Stomach (tissue), 9 donors: ENCODE results near the gene ADAMTS13. TPM values are rescaled to one million over a fixed set of nuclear protein-coding genes. Genes with fewer than 3 reads are reported as not detected.

ENCODE experiments used
- DNase-seq, 2 donors: peaks; one replicate each; pipeline versions ENCODE4 v3.0.0 to v3.0.0-alpha.2; 2013 to 2019
- H3K27ac ChIP-seq, 5 donors: fragments of 200-600 bp in 4 of 5; sonication (generic) in 4 of 5; one replicate each; pipeline ENCODE4 v1.5.1; 2013 to 2019; ENCODE audit warnings: mild to moderate bottlenecking in 1 of 5, moderate library complexity in 1 of 5
- H3K27me3 ChIP-seq, 3 donors: fragments of 200-600 bp; sonication (generic); one replicate each; pipeline ENCODE4 v1.5.1; 2017 to 2019; ENCODE audit warnings: mixed run types in 1 of 3
- H3K36me3 ChIP-seq, 4 donors: fragments of 200-600 bp; sonication (generic); 1 replicate in 3 of 4; 2 replicates in 1 of 4; pipeline ENCODE4 v1.5.1; 2016 to 2019
- H3K4me1 ChIP-seq, 4 donors: fragments of 200-600 bp; sonication (generic); one replicate each; pipeline ENCODE4 v1.5.1; 2016 to 2019
- H3K4me3 ChIP-seq, 4 donors: fragments of 200-600 bp; sonication (generic) in 3 of 4; one replicate each; pipeline ENCODE4 v1.5.1; 2016 to 2019; ENCODE audit warnings: mild to moderate bottlenecking in 1 of 4
- H3K9me3 ChIP-seq, 4 donors: fragments of 200-600 bp; sonication (generic); one replicate each; pipeline ENCODE4 v1.5.1; 2016 to 2019
- EP300 ChIP-seq: sonication (generic); formaldehyde crosslinking; IDR thresholded peaks from one replicate; pipeline ENCODE4 v1.6.1; 2017; ENCODE audit warnings: antibody characterized with exemption
- POLR2A ChIP-seq, 4 donors: fragments of 450-650 bp; IDR thresholded peaks; one replicate each; pipeline ENCODE4 v1.6.1; 2016; ENCODE audit warnings: antibody characterized with exemption in 4 of 4, control low read depth in 2 of 4, mild to moderate bottlenecking in 1 of 4, moderate library complexity in 1 of 4
- POLR2AphosphoS5 ChIP-seq, 3 donors: sonication (generic); formaldehyde crosslinking; IDR thresholded peaks; one replicate each; pipeline ENCODE4 v1.6.1; 2016; ENCODE audit warnings: antibody characterized with exemption in 3 of 3
- WGBS, 5 donors: extraction: QIAGEN DNeasy Blood & Tissue Kit in 3 of 5; methylation state at CpG; one replicate each; pipeline versions ENCODE4 v1.1.5 to v1.1.7; 2013 to 2018; 5-methylcytosine and 5-hydroxymethylcytosine counted together
- intact Hi-C: fragments of 100-400 bp; cut with DNase I; formaldehyde crosslinking; loops from one replicate; pipeline ENCODE4 v1.15.1; 2023; ENCODE audit warnings: low total_unique reads
- polyA plus RNA-seq, 3 donors: library from polyadenylated mRNA; stranded (reverse); fragments of 200-250 nt; gene quantifications; one replicate each; pipeline ENCODE4 v1.2.3, GENCODE V29; 2013
- total RNA-seq, 5 donors: library from RNA; depleted of rRNA; stranded (reverse); fragments of >200 nt; gene quantifications; one replicate each; pipeline versions ENCODE4 v1.1.0 to v1.2.3, GENCODE V29; 2014 to 2016
- TF ChIP-seq, protein P1 (sequence below), 7 experiments: fragments of 450-650 bp in 4 of 7; fragments of 200-600 bp in 3 of 7; sonication (generic) in 3 of 7; IDR thresholded peaks; one replicate each; pipeline ENCODE4 v1.5.1; 2016 to 2019; ENCODE audit warnings: antibody characterized with exemption in 7 of 7, control low read depth in 2 of 7, mild to moderate bottlenecking in 1 of 7
- donor health status: healthy with polysubstance abuse.
- donor health status: Bipolar disorder and iron deficiency.
- donor health status: healthy.

ADAMTS13 gene
- total and polyA plus RNA-seq, 8 donors, result 4.6 to 19.6 (median 7.5) TPM; not detected in 1

DNA sequence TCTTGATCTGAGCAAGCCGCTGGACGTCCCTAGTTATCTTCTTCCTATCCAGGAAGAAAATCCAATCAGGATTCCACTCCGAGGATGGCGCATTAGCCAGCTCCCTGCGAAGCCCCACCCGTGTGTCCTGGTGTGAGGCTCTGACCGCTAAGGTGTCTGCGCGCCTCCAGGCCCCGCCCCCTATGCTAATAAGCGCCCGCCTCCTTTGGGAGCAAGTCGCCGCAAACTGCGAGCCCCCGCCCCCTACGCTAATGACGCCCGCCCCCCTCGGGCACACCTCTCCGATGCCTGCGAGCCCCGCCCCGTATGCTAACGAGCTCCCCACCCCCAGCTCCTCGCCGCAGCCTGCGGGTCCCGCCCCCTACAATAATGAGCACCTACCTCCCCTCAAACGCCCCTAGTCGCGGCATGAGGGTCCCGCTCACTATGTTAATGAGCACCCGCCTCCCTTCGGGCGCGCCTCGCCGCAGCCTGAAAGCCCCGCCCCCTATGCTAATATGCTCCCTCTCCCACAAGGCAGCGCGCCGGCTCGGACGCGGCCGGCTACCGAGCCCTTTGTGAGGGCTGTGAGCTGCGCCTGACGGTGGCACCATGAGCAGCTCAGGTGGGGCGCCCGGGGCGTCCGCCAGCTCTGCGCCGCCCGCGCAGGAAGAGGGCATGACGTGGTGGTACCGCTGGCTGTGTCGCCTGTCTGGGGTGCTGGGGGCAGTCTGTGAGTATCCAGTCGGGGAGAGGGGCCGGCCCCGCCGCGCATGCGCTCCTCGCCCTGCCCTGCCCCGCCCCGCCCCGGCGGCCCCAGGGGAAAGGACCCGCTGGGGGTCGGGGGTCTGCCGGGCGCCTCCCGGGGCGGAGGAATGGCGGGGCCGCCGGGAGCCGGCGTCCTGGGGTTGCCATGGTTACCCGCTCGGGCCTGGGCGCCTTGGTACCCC is 37.6 kb downstream of the ADAMTS13 start, which contains the start of gene CACFD1:
CACFD1 (plus strand) TSS at position 503 of the 929 bp plus-strand sequence; CDS start at position 592, 89 bp downstream.
- peak; percentile 98 to 99 for DNase-seq
- peaks cover 31 to 52% (median 38%) of the 10 kb centered on the region in 4 donors for H3K4me1 ChIP-seq
- 0 to 1% (median 0%) methylated on average over 4 to 86 of the region's 86 CpGs for WGBS, 5 donors
- H3K4me3 ChIP-seq, result peak within 1 kb of the TSS; percentile 63 to 86 (median 73)
- intact Hi-C loops, result no loop called here
- H3K36me3 ChIP-seq, result peaks cover 0 to 17% (median 15%) of the 10 kb centered on the region in 4 donors
- H3K27ac ChIP-seq, result peak within 1 kb of the TSS; percentile 96 to 99 (median 98)
- no peaks in the 10 kb centered on the region for H3K27me3 ChIP-seq
- TF ChIP-seq POLR2AphosphoS5 (IDR thresholded peaks at IDR 0.05) (peak; percentile 38 to 94 (median 90)), POLR2A (IDR thresholded peaks at IDR 0.05) (peak in 2 of 4 donors; percentile 67 to 91), EP300 (no peak)
- TF ChIP-seq, protein P1, sequence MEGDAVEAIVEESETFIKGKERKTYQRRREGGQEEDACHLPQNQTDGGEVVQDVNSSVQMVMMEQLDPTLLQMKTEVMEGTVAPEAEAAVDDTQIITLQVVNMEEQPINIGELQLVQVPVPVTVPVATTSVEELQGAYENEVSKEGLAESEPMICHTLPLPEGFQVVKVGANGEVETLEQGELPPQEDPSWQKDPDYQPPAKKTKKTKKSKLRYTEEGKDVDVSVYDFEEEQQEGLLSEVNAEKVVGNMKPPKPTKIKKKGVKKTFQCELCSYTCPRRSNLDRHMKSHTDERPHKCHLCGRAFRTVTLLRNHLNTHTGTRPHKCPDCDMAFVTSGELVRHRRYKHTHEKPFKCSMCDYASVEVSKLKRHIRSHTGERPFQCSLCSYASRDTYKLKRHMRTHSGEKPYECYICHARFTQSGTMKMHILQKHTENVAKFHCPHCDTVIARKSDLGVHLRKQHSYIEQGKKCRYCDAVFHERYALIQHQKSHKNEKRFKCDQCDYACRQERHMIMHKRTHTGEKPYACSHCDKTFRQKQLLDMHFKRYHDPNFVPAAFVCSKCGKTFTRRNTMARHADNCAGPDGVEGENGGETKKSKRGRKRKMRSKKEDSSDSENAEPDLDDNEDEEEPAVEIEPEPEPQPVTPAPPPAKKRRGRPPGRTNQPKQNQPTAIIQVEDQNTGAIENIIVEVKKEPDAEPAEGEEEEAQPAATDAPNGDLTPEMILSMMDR (IDR thresholded peaks at IDR 0.05), result no peak
- no peaks in the 10 kb centered on the region for H3K9me3 ChIP-seq

GRCh38 chr9:133460405-133461175 is 38.4 kb downstream of the ADAMTS13 start:
- intact Hi-C loops, result no loop called here
- H3K27me3 ChIP-seq, result no peaks in the 10 kb centered on the region
- H3K36me3 ChIP-seq, result peaks cover 8 to 26% (median 24%) of the 10 kb centered on the region in 4 donors
- no peaks in the 10 kb centered on the region for H3K9me3 ChIP-seq
- H3K4me1 ChIP-seq, result peaks cover 31 to 52% (median 38%) of the 10 kb centered on the region in 4 donors
- peak overlapping the region; percentile 63 to 86 (median 73) for H3K4me3 ChIP-seq
- peak; percentile 93 to 94 for DNase-seq
- TF ChIP-seq POLR2A (IDR thresholded peaks at IDR 0.05) (no peak), POLR2AphosphoS5 (IDR thresholded peaks at IDR 0.05) (peak in 2 of 3 donors; percentile 58 to 74), EP300 (no peak)
- TF ChIP-seq, protein P1 (IDR thresholded peaks at IDR 0.05), result no peak
- 6 to 36% (median 12%) methylated on average over 11 to 29 of the region's 30 CpGs for WGBS, 5 donors
- peak overlapping the region; percentile 96 to 99 (median 98) for H3K27ac ChIP-seq

DNA sequence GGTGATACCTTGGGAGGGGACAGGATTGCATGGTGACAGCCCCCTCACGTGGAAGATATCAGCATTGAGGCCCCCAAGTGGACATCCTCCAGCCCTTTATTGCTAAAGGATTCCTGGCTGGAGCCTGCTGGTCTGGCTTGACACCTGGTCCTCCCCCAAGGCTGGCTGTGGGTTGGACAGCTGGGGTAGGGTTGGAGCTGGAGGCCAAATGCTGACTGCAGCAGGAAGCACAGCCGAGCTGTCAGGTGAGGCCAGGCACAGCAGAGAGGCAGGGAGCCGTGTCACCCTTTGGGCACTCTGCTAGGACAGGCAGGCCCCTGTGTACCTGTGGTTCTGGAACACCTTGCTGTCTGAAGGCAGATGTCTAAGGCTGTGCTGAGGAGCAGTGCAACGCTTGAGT is 39.8 kb downstream of the ADAMTS13 start:
- WGBS, 5 donors, result 33 to 59% (median 39%) methylated on average over 3 to 4 of the region's 4 CpGs
- Histone ChIP-seq H3K27me3 (no peaks in the 10 kb centered on the region), H3K4me1 (peaks cover 31 to 53% (median 38%) of the 10 kb centered on the region in 4 donors), H3K9me3 (no peaks in the 10 kb centered on the region), H3K4me3 (no peak overlapping the region), H3K27ac (peak overlapping the region in 3 of 5 donors; percentile 96 to 98 (median 98)), H3K36me3 (peaks cover 9 to 34% (median 32%) of the 10 kb centered on the region in 4 donors)
- intact Hi-C loops, result no loop called here
- TF ChIP-seq POLR2AphosphoS5 (IDR thresholded peaks at IDR 0.05), result no peak
- no peak for TF ChIP-seq EP300
- TF ChIP-seq POLR2A (IDR thresholded peaks at IDR 0.05), result no peak
- TF ChIP-seq, protein P1 (IDR thresholded peaks at IDR 0.05), result no peak
- peak; percentile 44 to 46 for DNase-seq
